ENCODE results near the gene TEX51.

- TF ChIP-seq POLR2A (IDR thresholded peaks at IDR 0.05; ENCODE audit: low read length) (no peak), GATA1 (IDR thresholded peaks at IDR 0.05; ENCODE audit: low read depth, low read length) (no peak)
These were observed 3.6 kb downstream of the TEX51 start for GRCh38 chr2:126902152-126902835.

Data from erythroblast (primary cell).